ENCODE data around the gene LIPA.

DNA sequence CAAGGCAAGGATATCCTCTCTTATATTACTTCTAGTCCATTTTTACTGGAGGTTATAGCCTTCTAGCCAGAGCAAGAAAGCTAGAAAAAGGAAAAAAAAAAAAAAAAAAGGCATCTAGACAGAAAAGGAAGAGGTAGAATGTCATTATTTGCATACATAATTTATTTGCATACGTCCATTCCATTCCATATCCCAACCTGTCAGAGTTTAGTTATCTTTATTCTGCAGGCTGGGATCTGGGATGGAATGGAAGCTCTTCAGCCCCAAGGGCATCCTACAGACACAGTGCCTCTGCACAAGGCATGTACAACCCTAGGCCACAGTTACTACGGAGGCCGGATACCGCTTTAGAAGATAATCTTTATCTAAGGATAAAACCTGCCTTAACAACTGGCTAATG lies 54.1 kb downstream of the LIPA start:
- TF ChIP-seq, protein P1, sequence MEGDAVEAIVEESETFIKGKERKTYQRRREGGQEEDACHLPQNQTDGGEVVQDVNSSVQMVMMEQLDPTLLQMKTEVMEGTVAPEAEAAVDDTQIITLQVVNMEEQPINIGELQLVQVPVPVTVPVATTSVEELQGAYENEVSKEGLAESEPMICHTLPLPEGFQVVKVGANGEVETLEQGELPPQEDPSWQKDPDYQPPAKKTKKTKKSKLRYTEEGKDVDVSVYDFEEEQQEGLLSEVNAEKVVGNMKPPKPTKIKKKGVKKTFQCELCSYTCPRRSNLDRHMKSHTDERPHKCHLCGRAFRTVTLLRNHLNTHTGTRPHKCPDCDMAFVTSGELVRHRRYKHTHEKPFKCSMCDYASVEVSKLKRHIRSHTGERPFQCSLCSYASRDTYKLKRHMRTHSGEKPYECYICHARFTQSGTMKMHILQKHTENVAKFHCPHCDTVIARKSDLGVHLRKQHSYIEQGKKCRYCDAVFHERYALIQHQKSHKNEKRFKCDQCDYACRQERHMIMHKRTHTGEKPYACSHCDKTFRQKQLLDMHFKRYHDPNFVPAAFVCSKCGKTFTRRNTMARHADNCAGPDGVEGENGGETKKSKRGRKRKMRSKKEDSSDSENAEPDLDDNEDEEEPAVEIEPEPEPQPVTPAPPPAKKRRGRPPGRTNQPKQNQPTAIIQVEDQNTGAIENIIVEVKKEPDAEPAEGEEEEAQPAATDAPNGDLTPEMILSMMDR (conservative IDR thresholded peaks at IDR 0.05): no peak
- no peak for TF ChIP-seq EZH2 (IDR thresholded peaks at IDR 0.05; ENCODE audit: low read depth)
